ENCODE measurements around the gene ZNF784.

ZNF784 gene

DNA sequence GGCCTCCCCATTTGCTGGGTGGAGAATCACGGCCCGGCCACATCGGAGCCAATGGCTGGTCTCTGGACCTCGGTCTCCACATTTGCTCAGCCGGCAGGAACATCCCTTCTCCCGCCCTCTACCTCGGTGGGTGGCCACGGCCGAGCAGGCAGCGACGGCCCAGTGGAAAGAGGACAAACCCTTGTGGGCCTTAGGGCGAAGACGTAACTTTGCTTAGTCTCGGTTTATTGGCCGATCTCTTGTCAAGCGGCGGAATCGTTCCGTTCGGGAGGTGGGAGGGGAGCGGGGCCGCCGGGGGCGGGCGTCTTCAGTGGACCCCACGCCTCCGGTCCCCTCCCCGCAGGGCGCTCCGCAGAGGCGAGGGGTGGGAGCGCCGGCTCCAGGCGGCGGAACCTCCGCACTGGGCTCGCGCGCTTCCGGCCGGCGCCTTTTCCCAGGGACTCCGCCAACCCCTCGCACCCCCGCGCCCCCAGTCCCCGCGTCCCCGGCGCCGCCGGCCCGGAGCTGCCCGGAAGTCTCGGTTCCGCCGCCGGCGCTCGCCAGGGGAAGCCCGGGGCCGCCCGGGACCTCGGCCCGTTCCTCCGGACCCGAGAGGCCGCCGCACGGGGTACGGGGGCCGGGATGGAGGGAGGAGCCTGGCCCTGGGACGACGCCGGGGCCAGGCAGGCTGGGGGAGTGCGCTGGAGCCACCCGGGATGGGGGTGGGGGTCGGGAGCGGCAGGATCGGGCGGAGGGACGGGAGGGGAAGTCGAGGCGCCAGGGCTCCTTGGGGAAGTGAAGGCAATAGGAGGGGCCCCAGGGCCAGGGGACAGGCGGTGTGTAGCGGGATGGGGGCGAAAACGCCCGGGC is 16.4 kb upstream of the ZNF784 start, which contains the start of gene ZNF580:
TSS of gene ZNF580 (plus strand) at position 426 of the 849 bp plus-strand sequence. CDS start 1,507 bp downstream, outside the sequence.
- Histone ChIP-seq H2AFZ (ENCODE audit: low read depth, low read length) (peak within 1 kb of the TSS; percentile 65), H2BK120ac (ENCODE audit: low read depth, low read length) (peak within 1 kb of the TSS; percentile 94), H3K27me3 (ENCODE audit: control insufficient read depth in 1 of 2, insufficient read depth in 1 of 2, low read length in 2 of 2) (no peaks in the 10 kb centered on the region), H3K9me3 (ENCODE audit: control insufficient read depth, low read length) (no peaks in the 10 kb centered on the region), H3K79me1 (replicated peaks; ENCODE audit: low read length, poor library complexity, severe bottlenecking) (peaks cover 13% of the 10 kb centered on the region), H3K27ac (ENCODE audit: low read length, poor library complexity, severe bottlenecking) (peak within 1 kb of the TSS; percentile 91), H3K4ac (ENCODE audit: low read depth in 1 of 2, low read length in 2 of 2) (peak within 1 kb of the TSS; percentile 62 to 79), H4K91ac (ENCODE audit: low read length) (peak within 1 kb of the TSS; percentile 66), H3K9ac (ENCODE audit: low read length) (peak within 1 kb of the TSS; percentile 94), H2AK5ac (ENCODE audit: low read length, severe bottlenecking) (peak within 1 kb of the TSS; percentile 35), H3K4me2 (ENCODE audit: low read length, poor library complexity, severe bottlenecking) (peak within 1 kb of the TSS; percentile 100), H2BK5ac (ENCODE audit: low read depth, low read length, poor library complexity, severe bottlenecking) (peak within 1 kb of the TSS; percentile 66), H3K4me3 (ENCODE audit: insufficient read depth in 1 of 2, low read depth in 1 of 2, low read length in 2 of 2) (peak within 1 kb of the TSS; percentile 82 to 94), H3K18ac (ENCODE audit: low read depth in 1 of 2, low read length in 2 of 2) (peak within 1 kb of the TSS; percentile 84 to 93), H3K23ac (ENCODE audit: low read length in 2 of 2) (peak within 1 kb of the TSS in 1 of 2 experiments; percentile 51), H4K8ac (ENCODE audit: low read length) (peak within 1 kb of the TSS; percentile 90), H2BK12ac (ENCODE audit: low read length in 2 of 2) (peak within 1 kb of the TSS in 1 of 2 experiments; percentile 51), H3K36me3 (ENCODE audit: control insufficient read depth in 1 of 2, insufficient read depth in 2 of 2, low read depth in 1 of 2, low read length in 2 of 2) (peaks cover 25 to 28% of the 10 kb centered on the region in 2 experiments), H3K4me1 (ENCODE audit: control insufficient read depth, insufficient read depth, low read depth, low read length) (peaks cover 48% of the 10 kb centered on the region), H2BK15ac (ENCODE audit: low read depth, poor library complexity, severe bottlenecking) (peak within 1 kb of the TSS; percentile 74), H3K14ac (ENCODE audit: low read length in 2 of 2) (peak within 1 kb of the TSS in 1 of 2 experiments; percentile 68)
- DNase-seq, result peak; percentile 91
- under 1% methylated on average over 57 of the region's 89 CpGs for WGBS

DNA sequence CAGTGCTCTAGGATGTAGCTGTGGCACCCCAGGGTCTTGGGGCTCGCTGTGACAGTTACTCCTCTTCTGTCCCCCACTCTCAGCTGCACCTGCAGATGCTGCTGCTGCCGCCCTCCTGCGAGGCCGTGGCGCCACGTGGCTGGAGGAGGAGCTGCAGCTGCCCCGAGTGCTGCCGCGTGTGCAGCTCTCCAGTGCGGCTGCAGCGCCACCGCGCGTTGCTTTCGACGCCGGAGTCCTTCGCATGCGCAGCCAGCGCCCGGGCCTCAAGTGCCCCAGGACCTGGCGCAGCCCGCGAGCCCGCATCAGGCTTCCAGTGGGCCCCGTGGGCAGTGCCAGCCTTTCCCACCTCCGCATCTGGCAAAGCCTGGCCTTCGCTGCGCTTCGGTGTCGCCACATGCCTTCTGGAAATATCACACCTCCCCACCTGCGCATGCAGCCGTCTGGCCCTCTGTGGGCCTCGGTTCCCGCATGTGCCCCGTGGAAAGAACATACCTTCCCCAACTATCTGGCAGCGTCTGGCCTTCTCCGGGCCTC is 15.7 kb upstream of the ZNF784 start:
- Histone ChIP-seq H2BK5ac (ENCODE audit: low read depth, low read length, poor library complexity, severe bottlenecking) (no peak overlapping the region), H3K27ac (ENCODE audit: low read length, poor library complexity, severe bottlenecking) (peak overlapping the region; percentile 75), H3K27me3 (ENCODE audit: control insufficient read depth in 1 of 2, insufficient read depth in 1 of 2, low read length in 2 of 2) (no peaks in the 10 kb centered on the region), H3K14ac (ENCODE audit: low read length in 2 of 2) (peak overlapping the region in 1 of 2 experiments; percentile 68), H4K8ac (ENCODE audit: low read length) (peak overlapping the region; percentile 47), H3K36me3 (ENCODE audit: control insufficient read depth in 1 of 2, insufficient read depth in 2 of 2, low read depth in 1 of 2, low read length in 2 of 2) (peaks cover 18 to 22% of the 10 kb centered on the region in 2 experiments), H3K18ac (ENCODE audit: low read depth in 1 of 2, low read length in 2 of 2) (peak overlapping the region; percentile 40 to 81), H3K23ac (ENCODE audit: low read length in 2 of 2) (peak overlapping the region in 1 of 2 experiments; percentile 51), H3K4ac (ENCODE audit: low read depth in 1 of 2, low read length in 2 of 2) (peak overlapping the region; percentile 62 to 79), H3K9me3 (ENCODE audit: control insufficient read depth, low read length) (no peaks in the 10 kb centered on the region), H3K4me1 (ENCODE audit: control insufficient read depth, insufficient read depth, low read depth, low read length) (peaks cover 47% of the 10 kb centered on the region), H2BK15ac (ENCODE audit: low read depth, poor library complexity, severe bottlenecking) (no peak overlapping the region), H2BK12ac (ENCODE audit: low read length in 2 of 2) (peak overlapping the region in 1 of 2 experiments; percentile 51), H4K91ac (ENCODE audit: low read length) (peak overlapping the region; percentile 66), H3K79me1 (replicated peaks; ENCODE audit: low read length, poor library complexity, severe bottlenecking) (peaks cover 13% of the 10 kb centered on the region), H3K9ac (ENCODE audit: low read length) (peak overlapping the region; percentile 86), H2BK120ac (ENCODE audit: low read depth, low read length) (no peak overlapping the region), H3K4me2 (ENCODE audit: low read length, poor library complexity, severe bottlenecking) (peak overlapping the region; percentile 77), H2AK5ac (ENCODE audit: low read length, severe bottlenecking) (peak overlapping the region; percentile 35), H3K4me3 (ENCODE audit: insufficient read depth in 1 of 2, low read depth in 1 of 2, low read length in 2 of 2) (peak overlapping the region; percentile 82 to 94), H2AFZ (ENCODE audit: low read depth, low read length) (peak overlapping the region; percentile 65)
- peak; percentile 34 for DNase-seq
- 64% methylated on average over 30 of the region's 38 CpGs for WGBS

DNA sequence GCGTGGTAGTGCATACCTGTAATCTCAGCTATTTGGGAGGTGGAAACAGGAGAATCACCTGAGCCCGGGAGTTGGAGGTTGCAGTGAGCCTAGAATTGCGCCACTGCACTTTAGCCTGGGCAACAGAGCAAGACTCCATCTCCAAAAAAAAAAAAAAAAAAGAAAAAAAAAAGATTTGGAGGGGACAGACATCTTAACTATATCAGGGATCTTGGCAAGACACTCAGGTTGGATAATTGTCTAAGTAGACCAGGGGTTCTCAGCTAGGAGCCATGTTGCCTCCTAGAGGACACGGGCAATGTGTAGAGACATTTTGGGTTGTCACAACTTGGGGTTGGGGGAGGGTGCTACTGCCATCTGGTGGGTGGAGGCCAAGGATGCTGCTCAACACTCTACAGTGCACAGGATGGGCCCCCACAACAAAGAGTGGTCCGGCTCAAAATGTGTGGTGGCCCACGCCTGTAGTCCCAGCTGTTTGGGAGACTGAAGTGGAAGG is 14.5 kb upstream of the ZNF784 start:
- Histone ChIP-seq H3K18ac (ENCODE audit: low read depth in 1 of 2, low read length in 2 of 2) (no peak overlapping the region), H4K8ac (ENCODE audit: low read length) (no peak overlapping the region), H3K27ac (ENCODE audit: low read length, poor library complexity, severe bottlenecking) (no peak overlapping the region), H3K4ac (ENCODE audit: low read depth in 1 of 2, low read length in 2 of 2) (no peak overlapping the region), H2AK5ac (ENCODE audit: low read length, severe bottlenecking) (no peak overlapping the region), H2BK5ac (ENCODE audit: low read depth, low read length, poor library complexity, severe bottlenecking) (no peak overlapping the region), H3K27me3 (ENCODE audit: control insufficient read depth in 1 of 2, insufficient read depth in 1 of 2, low read length in 2 of 2) (no peaks in the 10 kb centered on the region), H3K4me3 (ENCODE audit: insufficient read depth in 1 of 2, low read depth in 1 of 2, low read length in 2 of 2) (no peak overlapping the region), H2BK15ac (ENCODE audit: low read depth, poor library complexity, severe bottlenecking) (no peak overlapping the region), H2BK120ac (ENCODE audit: low read depth, low read length) (no peak overlapping the region), H3K79me1 (replicated peaks; ENCODE audit: low read length, poor library complexity, severe bottlenecking) (peaks cover 17% of the 10 kb centered on the region), H3K4me2 (ENCODE audit: low read length, poor library complexity, severe bottlenecking) (no peak overlapping the region), H2AFZ (ENCODE audit: low read depth, low read length) (no peak overlapping the region), H2BK12ac (ENCODE audit: low read length in 2 of 2) (peak overlapping the region in 1 of 2 experiments; percentile 15), H3K4me1 (ENCODE audit: control insufficient read depth, insufficient read depth, low read depth, low read length) (peaks cover 41% of the 10 kb centered on the region), H3K9ac (ENCODE audit: low read length) (no peak overlapping the region), H3K36me3 (ENCODE audit: control insufficient read depth in 1 of 2, insufficient read depth in 2 of 2, low read depth in 1 of 2, low read length in 2 of 2) (peaks cover 11 to 15% of the 10 kb centered on the region in 2 experiments), H3K9me3 (ENCODE audit: control insufficient read depth, low read length) (no peaks in the 10 kb centered on the region), H3K14ac (ENCODE audit: low read length in 2 of 2) (no peak overlapping the region), H4K91ac (ENCODE audit: low read length) (no peak overlapping the region), H3K23ac (ENCODE audit: low read length in 2 of 2) (no peak overlapping the region)
- peak; percentile 63 for DNase-seq
- 89% methylated on average over 3 of the region's 6 CpGs for WGBS

DNA sequence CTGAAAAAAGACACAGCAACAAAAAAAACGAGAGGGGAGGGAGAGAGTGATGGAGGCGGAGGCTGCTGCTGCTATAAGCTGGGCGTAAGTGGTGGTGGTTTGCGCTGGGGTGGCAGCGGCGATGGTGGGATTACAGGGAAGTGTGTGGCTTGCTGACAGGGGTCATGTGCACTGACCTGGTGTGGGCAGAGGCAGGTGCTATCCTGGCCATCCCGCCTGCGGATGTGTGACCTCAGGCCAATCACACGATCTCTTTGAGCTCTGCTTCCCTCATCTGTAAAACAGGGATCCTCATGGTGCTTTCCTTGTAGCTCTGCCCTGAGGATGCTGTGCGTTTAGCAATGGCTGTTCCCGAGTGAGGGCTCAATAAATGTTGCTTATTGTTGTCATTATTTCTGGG is 13.2 kb upstream of the ZNF784 start:
- Histone ChIP-seq H3K27ac (ENCODE audit: low read length, poor library complexity, severe bottlenecking) (no peak overlapping the region), H3K79me1 (replicated peaks; ENCODE audit: low read length, poor library complexity, severe bottlenecking) (peaks cover 15% of the 10 kb centered on the region), H2BK12ac (ENCODE audit: low read length in 2 of 2) (no peak overlapping the region), H2BK5ac (ENCODE audit: low read depth, low read length, poor library complexity, severe bottlenecking) (no peak overlapping the region), H3K18ac (ENCODE audit: low read depth in 1 of 2, low read length in 2 of 2) (no peak overlapping the region), H3K4me2 (ENCODE audit: low read length, poor library complexity, severe bottlenecking) (no peak overlapping the region), H3K27me3 (ENCODE audit: control insufficient read depth in 1 of 2, insufficient read depth in 1 of 2, low read length in 2 of 2) (no peaks in the 10 kb centered on the region), H4K8ac (ENCODE audit: low read length) (no peak overlapping the region), H3K4ac (ENCODE audit: low read depth in 1 of 2, low read length in 2 of 2) (no peak overlapping the region), H3K36me3 (ENCODE audit: control insufficient read depth in 1 of 2, insufficient read depth in 2 of 2, low read depth in 1 of 2, low read length in 2 of 2) (peaks cover 11 to 12% of the 10 kb centered on the region in 2 experiments), H3K9ac (ENCODE audit: low read length) (no peak overlapping the region), H3K4me1 (ENCODE audit: control insufficient read depth, insufficient read depth, low read depth, low read length) (peaks cover 34% of the 10 kb centered on the region), H4K91ac (ENCODE audit: low read length) (no peak overlapping the region), H2BK120ac (ENCODE audit: low read depth, low read length) (no peak overlapping the region), H2AFZ (ENCODE audit: low read depth, low read length) (no peak overlapping the region), H2BK15ac (ENCODE audit: low read depth, poor library complexity, severe bottlenecking) (no peak overlapping the region), H3K4me3 (ENCODE audit: insufficient read depth in 1 of 2, low read depth in 1 of 2, low read length in 2 of 2) (no peak overlapping the region), H3K23ac (ENCODE audit: low read length in 2 of 2) (no peak overlapping the region), H3K14ac (ENCODE audit: low read length in 2 of 2) (no peak overlapping the region), H2AK5ac (ENCODE audit: low read length, severe bottlenecking) (no peak overlapping the region), H3K9me3 (ENCODE audit: control insufficient read depth, low read length) (no peaks in the 10 kb centered on the region)
- DNase-seq, result no peak
- 86% methylated on average over 11 of the region's 11 CpGs for WGBS

Data from mesenchymal stem cell (in vitro differentiated cells and primary cell).